DMS79 (cell line): ENCODE results near the gene CNPY4.

Source experiments
- DNase-seq: peaks from one replicate; lab custom pipeline; 2025; lab: John Stamatoyannopoulos, UW

CNPY4 gene

DNA sequence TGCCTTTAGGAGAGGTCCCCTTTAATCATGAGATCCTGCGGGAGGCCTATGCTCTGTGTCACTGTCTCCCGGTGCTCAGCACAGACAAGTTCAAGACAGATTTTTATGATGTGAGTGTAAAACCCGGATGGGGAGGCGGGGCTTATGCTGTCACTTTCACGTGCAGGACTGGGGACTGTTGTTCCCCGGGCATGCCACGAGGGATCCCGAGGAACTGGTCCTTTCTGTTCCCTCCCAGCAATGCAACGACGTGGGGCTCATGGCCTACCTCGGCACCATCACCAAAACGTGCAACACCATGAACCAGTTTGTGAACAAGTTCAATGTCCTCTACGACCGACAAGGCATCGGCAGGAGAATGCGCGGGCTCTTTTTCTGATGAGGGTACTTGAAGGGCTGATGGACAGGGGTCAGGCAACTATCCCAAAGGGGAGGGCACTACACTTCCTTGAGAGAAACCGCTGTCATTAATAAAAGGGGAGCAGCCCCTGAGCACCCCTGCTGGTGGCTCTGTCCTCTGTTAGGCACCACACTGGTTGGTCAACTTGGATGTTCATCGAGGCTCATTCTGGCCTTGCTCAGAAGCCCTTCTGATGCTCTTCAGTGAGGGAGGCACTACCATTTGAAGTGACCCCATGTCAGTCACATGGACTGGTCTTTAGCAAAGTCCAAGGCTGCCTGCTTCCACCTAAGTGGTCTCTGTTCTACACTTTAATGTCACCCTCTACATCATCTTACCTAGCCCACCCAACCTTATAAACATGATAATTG, 27.8 kb upstream of the CNPY4 start:
- no peak for DNase-seq

DNA sequence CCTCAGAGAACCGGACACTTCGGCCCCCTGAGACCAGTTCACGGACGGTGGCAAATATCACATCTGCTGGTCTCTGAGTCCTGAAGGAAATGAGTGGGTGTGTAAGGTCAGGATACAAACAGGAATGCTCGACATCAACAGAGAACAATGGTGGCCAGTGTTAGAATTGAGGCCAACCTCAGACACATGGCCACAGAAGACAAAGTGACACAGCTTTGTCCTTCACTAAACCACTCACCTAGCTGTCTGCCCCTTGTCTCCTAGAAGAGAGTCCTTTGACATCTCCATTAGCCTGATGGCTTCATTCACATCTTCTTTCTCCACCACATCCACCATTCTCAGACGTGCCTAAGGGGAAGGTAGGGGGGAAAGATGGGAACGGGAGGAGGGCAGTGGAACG, 26.4 kb upstream of the CNPY4 start:
- no peak for DNase-seq

DNA sequence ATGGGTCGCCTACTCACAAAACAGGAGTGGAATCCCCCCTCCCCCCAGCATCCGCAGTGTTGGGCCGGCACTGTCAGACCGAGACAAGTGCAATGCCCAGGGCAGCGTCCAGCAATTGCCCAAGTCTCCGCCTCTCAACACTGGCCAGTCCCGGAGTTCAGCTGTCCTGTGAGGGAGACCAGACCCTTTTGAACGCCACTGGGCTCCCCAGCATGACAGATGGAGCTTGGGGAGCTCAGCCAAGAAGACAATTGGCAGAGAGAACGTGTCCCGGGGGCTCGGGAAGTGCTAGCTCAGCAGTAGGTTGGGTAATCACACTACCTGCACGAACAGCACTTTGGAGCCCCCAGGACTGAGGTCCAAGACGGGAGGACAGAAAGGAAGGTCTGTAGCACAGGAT, 25.9 kb upstream of the CNPY4 start:
- DNase-seq, result no peak

DNA sequence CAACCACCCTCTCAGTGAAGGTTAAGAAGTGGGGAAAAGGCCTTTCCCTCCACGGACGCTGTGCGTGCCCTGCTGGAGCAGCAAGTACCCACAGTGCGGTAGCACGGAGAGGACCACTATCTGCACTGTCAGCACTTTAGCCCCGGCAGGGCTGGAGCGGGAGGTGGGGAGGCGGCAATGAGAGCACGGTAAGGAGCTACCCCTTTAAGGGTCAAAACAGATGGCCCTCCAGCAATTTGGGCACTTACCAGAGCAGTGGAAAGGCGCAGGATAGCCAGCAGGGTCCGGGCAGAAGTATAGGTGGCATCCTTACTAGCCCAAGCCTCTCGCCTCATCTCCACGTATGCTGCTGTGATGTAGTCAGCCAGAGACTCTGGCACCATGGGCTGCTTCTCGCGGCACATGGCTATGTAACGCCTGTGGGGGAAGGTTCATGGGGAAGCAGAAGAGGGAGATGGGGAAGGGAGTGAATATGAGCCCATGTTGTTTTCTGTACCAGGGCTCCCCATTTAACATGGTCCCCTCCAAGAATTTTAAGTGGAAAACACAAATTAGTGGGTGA, 25.4 kb upstream of the CNPY4 start:
- no peak for DNase-seq

DNA sequence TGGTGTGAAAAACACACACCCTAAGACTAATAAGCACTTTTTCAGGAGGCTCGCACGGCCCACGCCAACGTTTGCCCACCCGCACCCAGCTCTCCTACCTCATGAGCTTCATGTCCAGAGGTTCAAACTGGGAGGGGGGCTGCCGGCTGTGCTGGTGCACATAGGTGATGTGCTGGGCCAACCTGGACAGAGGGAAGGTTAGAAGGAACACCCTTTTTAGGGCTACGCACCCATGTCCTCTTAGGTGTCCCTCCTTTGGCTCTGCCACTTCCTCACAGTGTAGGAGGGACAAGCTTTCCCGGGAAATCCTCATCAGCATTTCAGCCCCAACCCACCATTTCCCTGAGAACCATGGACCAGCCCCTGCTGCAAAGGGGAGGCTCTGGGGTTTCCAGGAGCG, 24.1 kb upstream of the CNPY4 start:
- no peak for DNase-seq

DNA sequence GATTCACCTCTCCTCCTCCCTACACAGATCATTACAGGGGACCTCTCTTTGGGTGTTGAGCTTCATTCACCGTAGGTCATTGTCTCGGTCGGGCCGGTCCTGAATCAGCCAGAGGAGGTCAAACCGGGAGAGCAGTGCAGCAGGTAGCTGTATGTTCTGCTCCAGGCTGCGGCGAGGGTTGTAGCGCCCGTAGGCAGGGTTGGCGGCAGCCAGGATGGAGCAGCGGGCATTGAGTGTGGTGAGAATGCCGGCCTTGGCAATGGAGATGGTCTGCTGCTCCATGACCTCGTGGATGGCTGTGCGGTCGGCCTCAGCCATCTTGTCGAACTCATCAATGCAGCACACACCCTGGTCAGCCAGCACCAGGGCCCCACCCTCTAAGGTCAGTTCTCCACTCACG, 23.7 kb upstream of the CNPY4 start:
- no peak for DNase-seq

DNA sequence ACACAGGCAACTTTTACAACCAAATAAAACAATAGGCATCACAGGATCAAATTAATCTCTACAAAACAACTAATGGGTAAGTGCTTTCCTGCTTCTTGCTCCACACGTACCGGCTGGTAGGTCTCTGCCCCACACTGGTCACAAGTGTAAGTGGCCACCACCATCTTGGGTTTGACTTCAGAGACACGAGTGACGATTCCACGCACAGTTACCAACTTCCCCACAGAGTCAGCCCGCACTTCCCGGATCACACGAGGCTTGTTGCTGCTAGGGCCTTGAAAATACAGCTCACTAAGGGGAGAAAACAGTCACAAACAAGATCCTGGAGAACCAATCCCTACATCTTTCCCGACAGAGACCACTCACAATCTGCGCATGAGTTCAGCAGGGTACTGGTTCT, 20.5 kb upstream of the CNPY4 start:
- no peak for DNase-seq

DNA sequence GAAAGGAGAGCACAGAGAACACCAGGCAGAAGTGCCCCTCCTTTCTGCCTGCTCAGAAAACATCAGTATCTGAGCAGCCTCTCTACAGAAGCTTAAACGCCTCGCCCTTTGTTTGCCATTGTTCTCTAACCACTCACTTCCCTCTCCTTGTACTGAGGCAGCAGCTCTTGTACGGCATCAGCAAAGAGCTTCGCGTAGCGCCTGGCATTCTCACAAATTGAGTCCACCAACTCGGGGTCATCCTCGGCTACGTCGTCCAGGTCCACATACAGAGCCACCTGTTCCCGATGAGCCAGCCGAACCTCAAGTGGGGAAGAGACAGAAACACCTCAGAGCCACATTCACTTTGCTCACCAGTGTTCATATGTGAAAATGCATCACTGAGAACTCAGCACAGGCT, 20.0 kb upstream of the CNPY4 start:
- no peak for DNase-seq

DNA sequence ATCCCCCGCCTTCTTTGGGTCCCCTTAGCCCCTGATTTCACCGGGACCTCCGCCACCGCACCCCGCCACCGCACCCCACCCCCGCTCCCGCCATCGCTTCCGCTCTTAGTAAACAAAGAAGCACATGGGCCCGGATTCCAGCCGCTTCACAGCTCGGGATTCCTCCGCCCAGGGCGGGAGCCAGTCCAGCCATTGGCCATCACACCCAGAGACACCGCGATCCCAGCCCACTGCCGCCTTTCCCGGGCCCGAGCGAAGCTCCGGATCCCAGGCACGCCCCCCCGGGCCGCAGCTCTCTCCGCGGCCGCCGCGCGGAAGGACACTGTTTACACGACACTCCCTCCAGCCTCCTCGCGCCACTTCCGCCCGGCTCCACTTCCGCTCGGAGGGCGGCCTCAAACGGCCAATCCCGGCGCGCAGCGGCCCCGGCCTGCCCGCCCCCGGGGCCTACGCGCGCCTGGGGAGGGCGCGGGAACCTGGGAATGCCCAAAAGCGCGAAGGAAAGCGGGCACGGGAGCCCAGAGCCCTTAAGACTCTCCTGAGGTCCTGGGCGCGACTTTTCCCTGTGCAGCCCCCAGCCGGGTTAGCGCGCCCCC, 18.9 kb upstream of the CNPY4 start:
- DNase-seq, result peak; percentile 83

DNA sequence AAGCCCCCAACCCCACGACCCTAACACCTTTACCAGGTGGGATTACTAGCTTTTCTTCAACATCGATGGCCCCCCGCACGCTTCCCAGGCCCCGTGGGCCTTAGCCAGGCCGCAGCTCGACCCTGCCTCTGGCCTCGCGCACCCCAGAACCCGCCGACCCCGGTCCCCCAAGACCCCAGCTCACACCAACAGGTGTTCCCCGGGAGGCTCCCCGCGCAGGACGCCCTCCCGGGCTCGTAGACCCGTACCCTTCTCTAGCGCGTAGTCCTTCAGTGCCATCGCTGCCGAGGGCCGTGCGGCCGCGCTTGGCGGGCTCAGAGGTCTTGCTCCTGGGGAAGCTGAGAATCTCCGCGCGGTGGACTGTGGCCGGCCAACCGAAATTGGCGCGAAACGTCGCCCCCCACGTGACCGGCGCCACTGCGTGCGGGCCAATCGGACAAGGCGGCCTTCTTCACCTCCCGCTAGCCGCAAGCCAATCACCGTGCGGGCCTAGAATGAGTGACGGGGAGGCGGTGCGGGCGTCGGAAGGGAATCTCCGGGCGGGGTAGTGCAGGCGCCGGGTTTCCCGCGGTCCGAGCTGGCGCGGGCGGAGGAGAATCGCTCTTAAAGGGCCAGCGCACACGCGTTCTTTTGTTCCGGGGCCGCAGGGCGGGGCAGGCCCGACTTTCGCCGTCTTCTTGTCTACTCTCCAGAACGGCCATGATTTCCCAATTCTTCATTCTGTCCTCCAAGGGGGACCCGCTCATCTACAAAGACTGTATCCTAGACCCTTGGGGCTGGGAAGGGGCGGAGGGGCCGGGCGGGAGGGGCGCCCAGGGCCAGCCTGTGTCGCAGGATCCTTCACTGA, 18.2 kb upstream of the CNPY4 start, which contains the start of the genes AP4M1 and MCM7:
TSS of gene AP4M1 (plus strand) at position 628 of the 847 bp plus-strand sequence. CDS start at position 700, 72 bp downstream.
TSS of gene MCM7 (minus strand) at position 382 of the 847 bp plus-strand sequence. CDS start at position 279, 103 bp downstream.
- peak; percentile 95 for DNase-seq

DNA sequence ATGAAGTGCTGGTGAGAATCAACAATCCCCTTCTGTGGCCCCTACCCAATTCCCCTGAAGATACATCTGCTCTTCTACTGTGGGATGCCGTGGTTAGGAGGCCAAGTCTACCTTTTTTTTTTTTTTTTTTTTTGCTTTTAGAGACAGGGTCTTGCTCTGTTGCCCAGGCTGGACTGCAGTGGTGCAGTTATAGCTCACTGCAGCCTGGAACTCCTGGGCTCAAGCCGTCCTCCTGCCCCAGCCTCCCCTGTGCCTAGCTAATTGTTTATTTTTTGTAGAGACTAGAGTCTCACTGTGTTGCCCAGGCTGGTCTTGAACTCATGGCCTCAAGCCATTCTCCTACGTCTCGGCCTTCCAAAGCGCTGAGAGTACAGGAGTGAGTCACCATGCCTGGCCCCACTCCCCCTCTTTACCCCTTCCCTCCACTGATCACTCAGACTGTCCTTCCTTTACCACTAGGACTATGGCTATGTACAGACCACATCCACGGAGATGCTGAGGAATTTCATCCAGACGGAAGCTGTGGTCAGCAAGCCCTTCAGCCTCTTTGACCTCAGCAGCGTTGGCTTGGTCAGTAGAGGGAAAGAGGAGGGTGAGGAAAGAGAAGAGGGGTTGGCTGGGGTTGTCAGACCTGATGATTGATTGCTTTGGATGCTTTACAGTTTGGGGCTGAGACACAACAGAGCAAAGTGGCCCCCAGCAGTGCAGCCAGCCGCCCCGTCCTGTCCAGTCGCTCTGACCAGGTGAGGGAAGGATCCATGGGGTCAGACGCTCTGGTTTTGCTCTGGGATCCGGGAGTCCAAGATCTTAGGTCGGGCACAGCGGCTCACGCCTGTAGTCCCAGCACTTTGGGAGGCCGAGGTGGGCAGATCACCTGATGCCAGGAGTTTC, 16.2 kb upstream of the CNPY4 start:
- no peak for DNase-seq

DNA sequence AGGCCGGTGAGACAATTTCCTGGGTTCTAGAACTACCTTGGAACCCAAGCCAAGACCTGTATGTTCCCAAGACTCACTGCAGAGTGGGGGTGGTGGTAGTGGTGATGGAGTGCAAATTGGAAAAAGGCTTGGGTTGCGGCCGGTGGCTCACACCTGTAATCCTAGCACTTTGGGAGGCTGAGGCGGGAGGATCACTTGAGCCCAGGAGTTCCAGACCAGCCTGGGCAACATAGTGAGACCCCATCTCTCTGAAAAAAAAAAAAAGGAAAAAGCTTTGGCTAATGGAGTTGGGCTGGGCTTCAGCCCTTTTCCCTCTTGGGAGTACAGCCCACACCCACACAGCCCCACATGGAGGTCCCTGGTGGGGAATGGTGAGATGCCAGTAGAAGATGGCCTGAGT, 13.9 kb upstream of the CNPY4 start:
- no peak for DNase-seq

DNA sequence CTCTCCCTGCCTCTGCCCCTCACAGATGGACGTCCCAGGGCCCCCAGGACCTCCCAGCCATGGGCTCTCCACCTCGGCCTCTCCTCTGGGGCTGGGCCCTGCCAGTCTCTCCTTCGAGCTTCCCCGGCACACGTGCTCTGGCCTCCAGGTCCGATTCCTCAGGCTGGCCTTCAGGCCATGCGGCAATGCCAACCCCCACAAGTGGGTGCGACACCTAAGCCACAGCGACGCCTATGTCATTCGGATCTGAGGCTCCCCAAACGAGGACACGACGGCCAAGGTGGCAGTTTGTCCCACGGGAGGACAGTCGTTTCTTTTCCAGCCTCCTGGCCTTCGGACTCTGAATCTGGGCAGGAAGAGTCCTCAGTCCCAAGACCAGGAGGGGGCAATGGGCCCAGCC, 12.8 kb upstream of the CNPY4 start:
- DNase-seq, result no peak

DNA sequence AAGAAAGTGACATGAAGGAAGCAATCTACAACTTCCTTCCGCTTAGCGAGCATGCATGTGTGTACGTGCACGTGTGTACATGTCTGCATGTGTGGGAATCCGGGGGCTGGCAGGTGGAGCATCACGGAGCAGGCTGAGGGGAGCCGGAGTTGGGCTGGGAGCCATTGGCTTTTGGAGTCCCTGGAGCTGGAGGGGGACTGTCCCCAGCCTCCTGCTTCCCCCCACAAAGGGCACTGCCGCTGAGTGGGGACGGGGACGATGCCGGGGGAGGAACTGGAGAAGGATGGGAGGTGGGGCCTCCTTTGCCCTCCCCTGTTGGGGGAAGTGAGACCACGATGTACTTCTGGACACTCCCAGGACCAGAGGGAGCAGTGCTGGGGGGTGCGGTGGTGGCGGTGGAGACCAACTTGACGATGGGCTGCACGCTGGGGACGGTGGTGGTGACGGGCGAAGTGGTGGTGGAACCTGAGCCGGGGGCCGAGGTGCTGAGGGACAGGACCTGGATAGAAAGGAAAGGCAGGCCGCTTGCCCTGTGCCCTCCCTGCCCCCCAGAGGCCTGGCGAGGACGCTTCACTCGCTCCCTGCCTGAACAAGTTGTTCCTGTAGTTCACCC, 12.2 kb upstream of the CNPY4 start:
- DNase-seq, result no peak

DNA sequence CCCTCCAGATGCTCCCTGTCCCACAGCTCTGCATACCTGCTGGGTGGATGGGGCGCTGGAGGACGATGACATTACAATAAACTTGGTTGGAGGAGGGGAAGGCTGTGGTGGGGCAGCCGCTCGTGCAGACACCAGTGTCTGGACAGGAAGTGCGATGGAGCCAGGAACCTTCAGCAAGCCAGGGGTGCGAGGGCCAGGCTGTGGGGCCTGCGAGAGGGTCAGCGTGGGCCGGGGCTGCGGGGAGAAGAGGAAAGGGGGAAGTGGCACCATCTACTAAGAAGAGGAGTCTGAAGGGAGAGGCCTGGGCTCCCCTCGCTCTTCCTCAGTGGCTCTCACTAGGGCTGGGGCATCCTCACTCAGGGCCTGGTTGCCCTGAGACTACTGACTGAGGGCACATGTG, 11.5 kb upstream of the CNPY4 start:
- no peak for DNase-seq

DNA sequence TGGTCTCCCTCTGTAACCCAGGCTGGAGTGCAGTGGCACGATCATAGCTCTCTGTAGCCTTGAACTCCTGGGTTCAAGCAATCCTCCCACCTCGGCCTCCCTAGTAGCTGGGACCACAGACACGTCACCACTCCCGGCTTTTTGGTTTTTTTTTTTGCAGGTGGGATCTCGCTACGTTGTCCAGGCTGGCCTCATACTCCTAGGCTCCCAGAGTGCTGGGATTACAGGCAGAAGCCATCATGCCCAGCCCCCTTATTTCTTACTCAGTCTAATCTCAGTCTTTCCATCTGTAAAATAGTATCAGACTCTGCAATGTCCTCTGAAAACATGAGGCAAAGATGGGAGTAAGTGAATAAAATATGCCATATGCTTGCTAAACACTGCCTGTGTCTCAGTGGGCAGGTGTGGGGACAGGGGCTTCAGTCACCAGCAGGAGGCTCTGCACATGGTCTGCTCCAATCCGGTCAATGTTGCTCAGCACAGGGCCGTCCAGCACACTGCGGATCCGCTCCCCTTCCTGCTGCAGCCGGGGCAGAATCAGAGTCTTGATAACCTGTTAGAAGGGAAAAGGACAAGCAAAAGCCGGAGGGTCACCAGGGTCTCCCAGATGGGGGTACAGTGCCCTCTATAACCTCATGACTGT, 9.8 kb upstream of the CNPY4 start:
- DNase-seq, result no peak

DNA sequence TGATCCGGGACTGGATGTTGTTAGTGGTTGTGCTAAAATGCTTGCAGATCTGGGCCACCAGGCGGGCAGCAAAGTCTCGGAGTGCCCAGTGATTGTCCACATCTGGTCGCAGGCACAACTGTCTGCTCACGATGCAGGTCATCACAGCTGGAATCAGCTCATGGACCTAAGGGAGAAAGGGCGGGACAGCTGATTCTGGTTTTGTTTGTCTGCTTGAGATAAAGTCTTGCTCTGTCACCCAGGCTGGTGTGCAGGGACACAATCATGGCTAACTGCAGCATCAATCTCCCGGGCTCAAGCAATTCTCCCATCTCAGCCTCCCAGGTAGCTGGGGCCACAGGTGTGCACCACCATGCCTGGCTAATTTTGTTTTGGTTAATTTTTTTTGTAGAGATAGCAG, 8.3 kb upstream of the CNPY4 start:
- DNase-seq, result no peak

DNA sequence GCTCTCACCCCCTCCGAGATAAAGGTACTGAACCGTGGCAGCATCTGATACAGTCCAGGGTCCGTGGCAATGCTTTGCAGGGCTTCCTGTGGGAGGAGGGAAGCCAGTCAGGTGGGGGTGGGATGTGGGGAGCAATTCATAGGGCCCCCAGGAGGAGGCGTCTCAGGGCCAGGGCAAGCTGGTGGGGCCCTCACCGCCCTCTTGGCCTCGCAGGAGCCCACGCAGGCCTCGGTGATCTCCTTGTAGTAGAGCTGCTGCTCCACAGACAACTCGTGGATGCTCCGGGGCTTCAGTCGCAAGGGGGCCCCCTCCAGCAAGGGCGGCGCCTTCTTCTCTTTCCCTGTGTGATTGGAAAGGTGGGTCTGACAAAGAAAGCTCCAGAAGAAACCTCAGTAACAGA, 7.5 kb upstream of the CNPY4 start:
- no peak for DNase-seq

DNA sequence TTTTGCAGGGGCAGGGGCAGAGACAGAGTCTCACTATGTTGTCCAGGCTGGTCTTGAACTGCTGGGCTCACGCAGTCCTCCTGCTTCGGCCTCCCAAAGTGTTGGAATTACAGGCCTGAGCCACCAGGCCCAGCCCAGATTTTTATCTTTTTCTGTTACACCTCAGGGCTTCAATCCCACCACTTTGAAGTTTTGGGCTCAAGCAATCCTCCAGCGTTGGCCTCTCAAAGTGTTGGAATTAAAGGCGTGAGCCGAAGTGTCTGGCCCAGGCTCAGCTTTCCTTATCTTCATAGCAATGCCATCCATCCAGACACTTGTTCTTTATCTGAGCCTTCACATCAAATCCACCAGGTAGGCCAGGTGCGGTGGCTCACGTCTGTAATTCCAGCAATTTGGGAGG, 4.4 kb upstream of the CNPY4 start:
- no peak for DNase-seq

DNA sequence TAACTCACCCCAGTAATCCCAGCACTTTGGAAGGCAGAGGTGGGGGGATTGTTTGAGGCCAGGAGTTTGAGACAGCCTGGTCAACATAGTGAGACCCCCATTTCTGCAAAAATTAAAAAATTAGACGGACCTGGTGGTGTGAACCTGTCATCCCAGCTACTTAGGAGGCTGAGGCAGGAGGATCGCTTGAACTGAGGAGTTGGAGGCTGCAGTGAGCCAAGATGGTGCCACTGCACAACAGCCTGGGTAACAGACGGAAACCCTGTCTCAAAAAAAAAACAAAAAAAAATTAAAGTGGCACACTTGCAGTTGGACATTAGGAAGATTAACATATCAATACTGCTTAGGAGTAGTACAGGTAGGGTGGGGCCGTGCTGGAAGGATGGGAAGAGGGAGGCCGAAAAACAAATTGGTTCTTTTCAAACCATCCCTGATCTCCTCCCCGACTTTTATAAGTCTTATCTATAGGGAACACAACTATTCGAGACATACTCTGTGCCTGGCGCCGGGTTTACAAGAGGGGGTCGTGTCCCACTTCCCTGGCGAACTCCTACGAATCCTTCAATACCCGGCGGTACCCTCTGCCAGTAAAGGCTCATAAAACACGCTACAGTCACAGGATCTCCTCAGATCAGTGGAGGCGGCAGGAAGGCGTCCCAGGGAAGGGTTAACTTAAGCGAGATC, 904 bp upstream of the CNPY4 start:
- DNase-seq, result no peak
